ENCODE data around the gene SPTLC2.
"Not testable (repeated sequence)": the region's sequence is repeated elsewhere in the genome, so short reads cannot be mapped to it uniquely, and the experiment has no call there.

SPTLC2 gene

DNA sequence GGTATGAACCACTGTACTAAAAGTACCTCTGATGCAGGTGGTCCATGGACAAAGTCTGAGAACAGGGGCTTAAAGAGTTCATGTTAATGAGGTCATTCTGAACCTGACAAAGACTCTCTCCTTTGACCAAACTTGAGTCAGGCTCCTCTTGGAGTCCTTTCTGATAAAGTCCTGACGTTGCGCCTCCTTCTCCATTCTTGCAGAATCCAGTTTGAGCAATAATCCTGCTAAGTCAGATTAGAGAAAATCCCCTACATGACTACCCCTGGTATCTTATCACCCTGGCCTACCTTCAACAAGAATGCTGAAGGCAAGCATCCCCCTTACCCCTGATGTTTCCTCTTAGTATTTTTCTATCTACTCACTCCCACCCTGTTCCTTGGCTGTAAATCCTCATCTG lies 71.9 kb downstream of the SPTLC2 start:
- DNase-seq = no peak

DNA sequence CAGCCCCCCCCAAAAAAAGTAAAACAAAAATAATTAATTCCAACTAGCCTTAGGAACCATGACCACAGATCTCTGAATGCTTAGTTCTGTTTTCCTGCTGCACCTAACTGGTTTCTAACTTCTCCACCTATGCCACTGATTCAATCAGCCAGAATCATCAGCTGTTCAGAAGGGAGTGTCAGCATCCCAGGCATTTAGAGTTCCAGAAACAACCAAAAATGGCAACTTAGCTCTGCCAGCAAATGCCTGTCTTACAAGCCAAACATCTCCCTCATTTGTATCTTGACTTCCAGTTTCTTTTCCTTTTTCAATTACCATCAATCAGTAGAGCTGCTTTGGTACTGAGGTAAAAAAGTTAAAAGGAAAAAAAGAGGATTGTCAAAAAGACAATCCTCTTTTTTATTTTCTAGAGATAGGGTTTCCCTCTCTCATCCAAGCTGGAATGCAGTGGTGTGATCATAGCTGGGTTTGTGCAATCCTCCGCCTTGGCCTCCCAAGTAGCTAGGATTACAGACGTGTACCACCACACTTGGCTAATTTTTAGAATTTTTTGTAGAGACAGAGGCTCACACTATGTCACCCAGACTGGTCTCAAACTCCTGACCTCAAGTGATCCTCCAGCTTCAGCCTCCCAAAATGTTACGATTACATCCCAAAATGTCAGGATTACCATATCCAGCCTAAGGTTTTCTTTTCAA lies 72.7 kb downstream of the SPTLC2 start:
- DNase-seq = no peak

DNA sequence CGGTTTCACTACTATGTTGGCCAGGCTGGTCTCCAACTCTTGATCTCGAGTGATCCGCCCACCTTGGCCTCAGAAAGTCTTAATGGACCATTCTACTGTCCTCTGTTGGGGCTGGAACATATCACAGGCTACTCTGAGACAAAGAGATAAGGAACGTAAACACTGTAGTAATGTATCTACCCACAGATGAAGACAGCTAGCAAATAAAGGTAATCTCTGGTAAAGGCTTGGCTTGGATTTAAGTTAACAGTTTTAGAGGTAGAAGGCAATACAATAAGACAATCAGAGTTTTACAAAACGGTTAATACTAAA lies 73.2 kb downstream of the SPTLC2 start:
- DNase-seq = no peak

DNA sequence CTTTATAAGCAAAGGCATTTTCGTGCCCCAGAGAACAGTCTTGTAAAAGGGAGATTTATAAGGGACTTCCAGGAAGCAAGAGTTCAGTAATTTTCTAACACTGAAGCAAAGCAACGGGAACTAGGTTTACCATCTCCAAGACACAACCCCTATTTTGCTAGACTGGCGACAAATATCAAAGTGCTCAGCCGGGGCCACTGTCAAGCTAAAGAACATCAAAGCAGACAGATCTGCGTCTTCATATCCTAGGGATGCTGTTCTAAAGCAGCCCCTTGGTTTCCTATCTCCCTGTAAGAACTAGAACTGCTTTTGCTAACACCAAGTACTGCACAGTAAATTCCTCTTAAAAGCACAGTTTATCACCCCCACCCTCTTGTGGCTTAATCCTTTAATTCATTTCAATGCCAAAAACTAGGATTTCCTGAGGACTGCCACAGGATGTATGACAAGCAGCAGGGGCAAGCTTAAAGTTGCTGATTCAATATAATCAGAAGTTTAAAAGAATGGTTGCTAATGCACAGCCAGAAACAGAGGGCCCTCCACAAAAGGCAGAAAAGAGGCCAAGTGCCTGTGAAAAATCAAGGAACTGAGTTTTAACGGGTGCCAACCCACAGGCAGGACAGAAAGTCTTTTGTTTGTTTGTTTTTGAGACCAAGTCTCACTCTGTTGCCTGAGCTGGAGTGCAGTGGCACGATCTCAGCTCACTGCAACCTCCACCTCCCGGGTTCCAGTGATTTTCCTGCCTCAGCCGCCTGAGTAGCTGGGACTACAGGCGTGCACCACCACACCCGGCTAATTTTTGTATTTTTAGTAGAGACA lies 73.8 kb downstream of the SPTLC2 start:
- DNase-seq = no peak

DNA sequence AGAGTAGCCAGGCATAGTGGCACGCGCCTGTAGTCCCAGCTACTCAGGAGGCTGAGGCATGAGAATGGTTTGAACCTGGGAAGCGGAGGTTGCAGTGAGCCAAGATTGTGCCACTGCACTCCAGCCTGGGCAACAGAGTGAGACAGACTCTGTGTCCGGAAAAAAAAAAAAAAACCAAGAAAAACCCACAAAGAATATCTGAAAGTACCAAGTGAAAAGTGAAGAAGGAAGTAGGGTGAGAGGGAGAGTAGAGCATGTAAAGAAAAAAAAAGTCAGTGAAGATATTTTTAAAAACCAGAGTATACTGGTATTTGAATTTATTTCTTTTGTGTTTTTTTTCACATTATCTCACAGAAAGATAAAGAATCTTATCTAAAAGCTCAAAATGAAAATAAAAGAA lies 74.5 kb downstream of the SPTLC2 start:
- no peak for DNase-seq

DNA sequence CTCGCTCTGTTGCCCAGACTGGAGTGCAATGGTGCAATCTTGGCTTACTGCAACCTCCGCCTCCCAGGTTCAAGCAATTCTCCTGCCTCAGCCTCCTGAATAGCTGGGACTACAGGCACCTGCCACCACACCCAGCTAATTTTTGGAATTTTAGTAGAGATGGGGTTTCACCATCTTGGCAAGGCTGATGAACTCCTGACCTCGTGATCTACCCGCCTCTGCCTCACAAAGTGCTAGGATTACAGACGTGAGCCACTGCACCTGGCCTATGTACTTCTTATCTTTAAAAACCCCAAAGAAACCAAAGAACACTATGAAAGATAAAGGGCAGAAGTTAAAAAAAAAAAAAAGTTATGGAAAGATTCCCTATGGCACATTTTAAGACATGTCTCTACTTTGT lies 79.5 kb downstream of the SPTLC2 start:
- DNase-seq = not testable (repeated sequence)

DNA sequence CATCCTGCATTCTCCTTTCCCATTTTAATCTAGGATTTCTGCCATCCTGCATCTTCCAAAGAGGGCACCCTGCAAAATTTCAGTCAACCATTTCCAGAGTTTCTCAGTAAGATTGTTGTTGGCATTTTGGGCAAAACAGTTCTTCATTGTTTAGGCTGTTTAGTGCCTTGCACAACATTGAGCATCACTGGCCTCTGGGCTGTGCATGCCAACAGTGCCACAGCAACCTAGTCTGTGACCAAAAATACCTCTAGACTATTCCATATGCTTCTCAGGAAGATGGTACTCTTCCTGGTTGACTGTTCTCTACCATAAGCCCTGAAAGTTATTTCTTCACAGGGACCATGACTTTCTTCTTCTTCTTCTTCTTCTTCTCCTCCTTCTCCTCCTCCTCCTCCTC lies 85.4 kb downstream of the SPTLC2 start:
- DNase-seq = no peak

DNA sequence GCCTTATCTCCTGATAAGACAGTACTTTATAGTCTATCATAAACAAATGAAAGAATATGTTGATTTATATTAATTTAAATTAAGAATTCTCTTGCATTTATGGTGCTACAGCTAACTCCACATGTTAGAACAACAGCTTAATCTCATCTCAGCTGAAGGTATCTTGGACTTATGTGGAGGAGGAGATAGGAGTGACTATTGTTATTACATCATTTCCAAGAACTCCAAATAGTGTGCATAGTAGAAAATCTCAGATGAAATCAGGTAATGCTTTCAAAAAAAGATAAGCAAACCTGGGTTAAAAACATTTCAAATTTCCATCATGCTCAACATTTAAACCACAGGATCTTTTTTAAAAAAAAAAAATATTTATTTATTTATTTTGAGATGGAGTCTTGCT lies 86.5 kb downstream of the SPTLC2 start:
- DNase-seq = no peak

DNA sequence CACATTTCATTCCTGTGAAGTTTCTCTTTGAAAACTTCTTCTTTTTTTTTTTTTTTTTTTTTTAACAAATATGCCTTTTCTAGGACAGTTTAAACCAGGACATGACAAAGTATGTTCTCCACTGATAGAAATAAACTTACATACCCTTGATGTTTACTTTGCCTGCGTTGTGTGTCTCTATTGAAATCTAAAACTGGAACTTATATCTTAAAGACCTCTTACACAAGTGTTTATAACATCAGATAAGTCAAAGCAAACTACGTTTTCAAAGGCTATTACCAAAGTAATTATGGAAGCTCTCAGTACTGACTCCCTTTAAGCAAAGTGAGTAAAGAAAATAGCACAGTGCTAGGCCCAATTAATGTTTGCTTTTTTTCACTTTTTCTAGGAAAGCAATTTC lies 87.2 kb downstream of the SPTLC2 start:
- no peak for DNase-seq

DNA sequence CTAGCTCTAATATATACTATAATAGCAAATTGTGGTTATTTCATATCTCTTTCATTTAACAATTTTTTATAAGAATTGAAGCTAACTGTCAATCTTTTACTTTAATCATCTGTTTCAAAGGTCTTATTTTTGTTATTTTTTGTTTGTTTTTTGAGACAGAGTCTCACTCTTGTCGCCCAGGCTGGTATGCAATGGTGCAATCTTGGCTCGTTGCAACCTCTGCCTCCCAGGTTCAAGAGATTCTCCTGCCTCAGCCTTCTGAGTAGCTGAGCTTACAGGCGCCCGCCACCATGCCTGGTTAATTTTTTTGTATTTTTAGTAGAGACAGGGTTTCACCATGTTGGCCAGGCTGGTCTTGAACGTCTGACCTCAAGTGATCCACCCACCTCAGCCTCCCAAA lies 87.7 kb downstream of the SPTLC2 start:
- not testable (repeated sequence) for DNase-seq

DNA sequence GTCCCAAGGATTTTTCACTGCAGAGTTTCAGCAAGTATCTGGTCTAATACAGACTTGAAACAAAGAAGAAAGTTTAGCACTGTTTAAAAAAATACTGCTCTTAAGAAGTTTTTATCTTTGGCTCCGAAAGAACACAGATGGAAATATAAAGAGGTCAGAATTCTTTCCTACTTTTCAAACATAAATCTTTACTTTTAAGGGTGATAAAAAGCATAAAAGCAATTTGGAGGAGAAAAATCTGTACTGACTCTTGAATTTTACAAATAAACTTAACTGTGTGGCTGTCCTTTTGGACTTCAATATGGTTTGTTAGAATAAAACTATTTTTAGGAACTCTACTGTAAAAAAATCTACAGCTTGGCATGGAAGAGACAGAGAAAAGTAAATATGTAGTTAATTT lies 90.2 kb downstream of the SPTLC2 start:
- no peak for DNase-seq

DNA sequence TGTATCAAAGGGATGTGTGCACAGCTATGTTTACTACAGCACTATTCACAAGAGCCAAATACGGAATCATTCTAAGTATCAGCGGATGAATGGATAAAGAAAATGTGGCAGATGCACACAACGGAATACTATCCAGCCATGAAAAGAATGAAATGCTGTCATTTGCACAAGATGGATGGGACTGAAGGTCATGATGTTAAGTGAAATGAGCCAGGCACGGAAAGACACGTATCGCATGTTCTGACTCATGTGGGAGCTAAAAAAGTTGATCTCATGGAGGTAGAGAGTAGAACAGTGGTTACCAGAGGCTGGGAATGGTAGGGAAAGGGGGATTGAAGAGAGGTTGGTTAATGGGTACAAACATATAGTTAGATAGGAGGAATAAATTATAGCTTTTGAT lies 91.9 kb downstream of the SPTLC2 start:
- no peak for DNase-seq

DNA sequence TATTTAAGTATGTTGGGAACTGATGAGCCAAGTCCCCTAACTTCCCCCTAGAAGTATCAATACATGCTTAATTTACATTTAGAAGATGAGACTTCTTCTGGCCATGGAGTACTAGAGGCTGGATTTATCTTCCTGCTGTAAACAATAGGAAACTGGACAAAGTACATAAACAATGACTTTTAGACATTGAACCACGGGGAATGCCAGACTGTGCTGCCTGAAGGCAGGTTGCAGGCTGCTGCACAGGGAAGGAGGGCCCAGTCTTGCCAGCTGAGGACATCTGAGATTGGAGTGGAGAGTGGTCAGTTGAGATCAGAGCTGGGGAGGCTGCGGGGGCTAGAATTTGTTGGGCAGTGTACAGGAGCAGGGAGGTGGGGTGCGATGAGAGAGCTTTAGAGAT lies 93.3 kb downstream of the SPTLC2 start:
- DNase-seq = no peak

DNA sequence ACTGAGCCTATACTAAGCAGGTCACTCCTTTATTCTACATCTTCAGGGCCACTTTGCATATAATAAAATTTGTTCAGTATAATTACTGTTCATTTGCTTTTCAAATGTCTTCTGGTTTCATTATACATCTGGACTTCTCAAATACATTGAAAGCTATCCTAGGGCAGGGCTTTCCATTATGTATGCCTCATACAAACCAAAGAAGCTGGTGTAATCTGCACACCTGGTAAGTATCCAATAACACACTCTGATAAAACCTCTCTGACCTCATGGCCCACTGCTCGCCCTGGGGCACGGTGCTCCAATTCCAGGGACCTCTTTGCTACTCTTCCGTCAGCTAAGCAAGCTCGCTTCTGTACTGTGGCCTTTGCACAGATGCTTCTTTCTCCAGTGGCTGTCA lies 95.9 kb downstream of the SPTLC2 start:
- DNase-seq = no peak

DNA sequence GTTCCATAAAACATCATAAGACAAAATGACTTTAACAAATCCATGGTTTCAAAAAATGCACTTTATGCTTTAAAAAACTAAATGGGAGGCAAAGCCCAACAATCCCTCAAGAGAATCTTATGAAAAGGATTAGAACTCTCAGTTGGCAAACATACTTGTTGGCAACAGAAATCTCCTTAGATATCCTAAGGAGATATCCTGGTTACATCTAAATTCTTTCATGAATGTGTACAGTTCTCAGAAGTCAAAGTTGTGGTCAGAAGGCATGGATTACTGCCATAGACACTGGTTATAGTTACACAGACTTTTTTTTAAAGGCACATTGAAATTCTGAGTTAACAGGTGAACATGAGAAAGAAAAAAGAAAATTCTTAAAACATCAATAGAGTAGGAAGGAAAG lies 100.3 kb downstream of the SPTLC2 start:
- DNase-seq = no peak

DNA sequence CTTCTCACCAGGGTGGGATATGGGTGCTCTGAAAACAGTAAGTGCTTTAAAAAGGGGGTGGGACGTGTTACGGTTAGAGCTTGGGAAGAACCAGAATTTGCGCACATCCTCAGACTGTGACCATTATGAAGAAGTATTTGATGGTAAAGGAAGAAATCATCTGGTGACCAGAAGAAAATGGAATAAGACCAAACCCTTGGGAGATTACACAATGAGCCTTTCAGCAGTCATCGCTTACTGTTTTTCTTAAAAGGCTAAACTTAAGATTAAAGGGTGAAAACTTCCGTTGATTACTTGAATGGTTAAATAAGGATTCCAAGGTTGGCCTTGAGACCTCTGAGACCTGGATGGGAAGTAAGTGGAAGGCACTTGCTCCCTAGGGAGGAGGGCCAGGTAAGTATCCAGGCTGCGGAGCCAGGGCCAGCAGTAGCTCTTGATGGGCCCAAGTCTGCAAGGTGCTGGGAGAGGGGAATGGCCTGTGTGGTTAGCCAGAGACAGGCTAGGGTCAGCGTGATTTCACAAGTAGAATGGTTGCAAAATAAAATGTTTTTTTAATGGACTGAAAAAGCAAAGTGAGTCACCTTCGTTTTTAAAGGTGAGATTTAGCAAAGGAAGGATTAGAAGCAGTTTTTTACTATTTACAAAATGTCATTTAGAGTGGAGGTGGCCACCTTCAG lies 104.8 kb downstream of the SPTLC2 start:
- DNase-seq = no peak

DNA sequence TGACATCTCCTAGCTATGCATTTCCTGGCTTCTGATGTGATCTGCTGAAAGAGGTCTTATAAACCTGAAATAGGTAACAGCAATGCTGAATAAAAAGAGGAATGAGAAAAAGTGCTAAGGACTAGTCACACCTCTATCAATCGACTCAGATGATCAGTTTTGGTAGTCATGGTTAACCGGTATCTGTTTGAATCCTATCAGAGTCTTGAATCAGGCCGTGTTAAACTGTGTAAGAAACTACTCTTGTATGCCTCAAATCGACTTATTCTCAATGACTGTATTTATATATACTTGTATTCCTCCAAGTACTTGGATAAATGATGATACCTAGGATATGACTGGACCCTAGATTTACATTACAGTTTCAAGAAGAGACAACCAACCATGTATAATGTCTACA lies 107.1 kb downstream of the SPTLC2 start:
- no peak for DNase-seq

DNA sequence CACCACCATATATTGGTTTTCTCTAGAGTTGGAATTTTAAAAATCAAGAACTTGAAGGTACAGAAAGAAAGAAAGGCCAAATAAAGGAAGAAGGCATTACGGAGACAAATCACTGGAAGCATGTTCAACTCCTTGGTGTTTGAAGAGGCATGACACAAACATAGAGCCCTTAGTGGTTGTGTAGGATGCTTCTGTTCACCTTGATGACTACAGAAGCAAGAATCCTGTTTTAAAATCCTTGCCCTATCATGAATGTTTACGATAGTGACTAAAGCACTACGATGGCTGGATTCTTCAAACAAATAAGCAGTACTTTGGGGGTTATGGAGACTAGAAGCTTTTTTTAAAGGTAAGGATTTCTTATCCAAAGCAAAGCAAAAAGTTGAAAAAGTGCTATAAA lies 107.6 kb downstream of the SPTLC2 start:
- DNase-seq = no peak

DNA sequence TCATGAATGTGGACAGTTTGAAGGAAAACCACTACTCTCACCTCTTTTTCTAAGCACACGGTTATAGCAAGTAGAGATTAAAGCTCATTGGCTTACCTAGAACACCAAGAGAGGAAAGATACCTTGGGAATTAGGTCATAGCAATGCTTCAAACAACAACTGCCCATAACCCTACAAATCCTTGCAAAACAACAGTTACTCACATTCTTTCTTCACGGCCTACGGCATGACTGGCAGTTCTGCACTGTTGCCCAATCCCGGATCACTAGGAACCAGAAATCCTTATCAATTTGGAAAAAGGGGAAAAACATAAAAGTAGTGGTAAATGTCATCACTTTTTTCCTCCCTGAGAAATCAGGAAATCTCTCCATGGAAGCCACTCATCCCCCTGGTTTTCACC lies 108.2 kb downstream of the SPTLC2 start:
- DNase-seq = no peak

DNA sequence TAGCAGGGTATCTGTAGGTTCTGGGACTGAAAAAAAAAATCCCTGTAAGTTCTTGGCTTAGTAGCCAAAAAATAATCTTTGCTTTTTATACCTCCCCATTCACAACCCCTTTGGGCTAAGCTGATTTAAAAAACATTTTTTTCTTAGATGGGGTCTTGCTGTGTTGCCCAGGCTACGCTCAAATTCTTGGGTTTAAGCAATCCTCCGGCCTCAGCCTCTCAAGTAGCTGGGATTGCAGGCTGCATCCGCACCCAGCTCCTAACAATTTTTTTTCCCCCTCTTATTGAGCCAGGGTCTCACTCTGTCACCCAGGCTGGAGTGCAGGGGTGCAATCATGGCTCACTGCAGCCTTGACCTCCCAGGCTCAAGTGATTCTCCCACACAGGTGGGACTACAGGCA lies 108.7 kb downstream of the SPTLC2 start:
- no peak for DNase-seq

DNA sequence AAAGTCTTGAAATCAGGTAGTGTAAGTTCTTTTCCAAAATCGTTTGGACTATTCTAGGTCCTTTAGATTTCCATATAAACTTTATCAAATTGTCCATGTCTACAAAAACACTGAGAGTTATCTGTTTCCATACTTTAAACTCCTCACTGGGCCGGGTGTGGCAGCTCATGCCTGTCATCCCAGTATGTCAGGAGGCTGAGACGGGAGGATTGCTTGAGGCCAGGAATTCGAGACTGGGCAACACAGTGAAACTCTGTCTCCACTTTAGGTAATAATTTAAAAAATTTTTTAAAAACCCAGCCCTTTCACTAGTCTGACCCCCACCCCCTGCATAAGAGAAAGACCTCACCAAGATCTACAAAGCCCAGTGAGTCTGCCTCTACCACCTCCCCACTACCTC lies 111.4 kb downstream of the SPTLC2 start:
- no peak for DNase-seq

DNA sequence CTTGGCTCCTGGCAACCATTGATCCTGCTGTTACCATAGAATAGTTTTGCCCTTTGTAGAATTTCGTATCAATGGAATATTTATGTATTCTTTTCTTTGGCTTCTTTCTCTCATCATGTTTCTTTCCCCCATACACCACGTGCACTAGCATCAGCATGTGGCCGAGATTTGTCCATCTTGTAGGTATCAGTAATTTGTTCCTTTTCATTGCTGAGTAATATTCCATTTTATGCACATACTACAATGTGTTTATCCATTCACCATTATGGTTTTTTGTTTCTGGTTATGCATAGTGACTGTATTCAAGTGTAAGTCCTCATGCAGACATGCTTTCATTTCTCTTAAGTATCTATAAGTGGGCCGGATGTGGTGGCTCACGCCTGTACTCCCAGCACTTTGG lies 113.3 kb downstream of the SPTLC2 start:
- no peak for DNase-seq

DNA sequence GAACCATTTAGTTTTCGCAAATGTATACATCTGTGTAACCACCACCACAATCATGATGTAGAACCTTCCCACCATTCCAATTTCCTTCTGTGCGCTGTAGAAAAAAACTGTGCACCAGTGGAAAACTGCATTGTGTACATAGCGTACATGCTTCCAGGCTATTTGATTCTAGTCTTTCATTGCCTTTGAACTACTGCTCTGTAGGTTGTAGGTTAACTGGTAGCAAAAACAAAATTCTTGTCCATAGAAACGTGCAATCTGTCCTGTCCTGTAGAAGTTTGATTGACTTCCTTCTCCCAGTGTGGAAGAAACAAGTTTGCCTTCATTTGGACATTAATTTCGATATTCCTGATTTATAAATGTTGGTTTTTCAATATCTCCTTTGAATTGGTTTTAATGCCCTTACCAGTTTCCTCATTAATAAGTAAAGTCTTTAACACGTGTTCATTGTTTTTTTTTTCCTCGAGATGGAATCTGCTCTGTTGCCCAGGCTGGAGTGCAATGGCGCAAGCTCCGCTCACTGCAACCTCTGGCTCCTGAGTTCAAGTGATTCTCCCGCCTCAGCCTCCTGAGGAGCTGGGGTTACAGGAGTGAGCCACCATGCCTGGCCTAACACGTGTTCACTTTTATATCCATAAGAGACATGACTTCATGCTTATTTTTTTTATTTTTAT lies 114.2 kb downstream of the SPTLC2 start:
- DNase-seq = no peak

Data from cerebellar nuclear complex (tissue), 1 donor.